NCI-H2171 (cell line): ENCODE data around the gene TCF4.

Experiments
- DNase-seq: peaks from one replicate; lab custom pipeline; 2025; lab: John Stamatoyannopoulos, UW

TCF4 gene

GRCh38 chr18:55289775-55290174 lies 298.2 kb downstream of the TCF4 start:
- no peak for DNase-seq

GRCh38 chr18:55289048-55289447 lies 298.9 kb downstream of the TCF4 start:
- DNase-seq = no peak

GRCh38 chr18:55287935-55288868 lies 299.8 kb downstream of the TCF4 start:
- no peak for DNase-seq

GRCh38 chr18:55287149-55287806 lies 300.7 kb downstream of the TCF4 start:
- no peak for DNase-seq

- DNase-seq = no peak
Measured at GRCh38 chr18:55286257-55286825, 301.7 kb downstream of the TCF4 start.

GRCh38 chr18:55284614-55285013 lies 303.4 kb downstream of the TCF4 start:
- DNase-seq = no peak

- DNase-seq = no peak
Measured at GRCh38 chr18:55283309-55283708, 304.7 kb downstream of the TCF4 start.

GRCh38 chr18:55280503-55280902 lies 307.5 kb downstream of the TCF4 start:
- peak; percentile 92 for DNase-seq

GRCh38 chr18:55275039-55275901 lies 312.7 kb downstream of the TCF4 start:
- DNase-seq = no peak

- DNase-seq = no peak
Measured at GRCh38 chr18:55272510-55273243, 315.3 kb downstream of the TCF4 start.

- no peak for DNase-seq
Measured at GRCh38 chr18:55269622-55270021, 318.4 kb downstream of the TCF4 start.

- DNase-seq = no peak
Measured at GRCh38 chr18:55268628-55269275, 319.2 kb downstream of the TCF4 start.

GRCh38 chr18:55268151-55268601 lies 319.8 kb downstream of the TCF4 start:
- no peak for DNase-seq

GRCh38 chr18:55266981-55267380 lies 321.0 kb downstream of the TCF4 start:
- DNase-seq = no peak

GRCh38 chr18:55265984-55266383 lies 322.0 kb downstream of the TCF4 start:
- no peak for DNase-seq

GRCh38 chr18:55265130-55265675 lies 322.8 kb downstream of the TCF4 start:
- no peak for DNase-seq

- peak; percentile 46 for DNase-seq
Measured at GRCh38 chr18:55264108-55264507, 323.9 kb downstream of the TCF4 start.

GRCh38 chr18:55262021-55262560 lies 325.9 kb downstream of the TCF4 start:
- DNase-seq = no peak

GRCh38 chr18:55261253-55261652 lies 326.7 kb downstream of the TCF4 start:
- no peak for DNase-seq

GRCh38 chr18:55258088-55258487 lies 329.9 kb downstream of the TCF4 start:
- DNase-seq = no peak
